Heart left ventricle (tissue), 13 donors: ENCODE measurements around the gene SLC25A13.

ENCODE experiments used
- POLR2A ChIP-seq, 2 donors: fragments of 450-650 bp; IDR thresholded peaks; one replicate each; pipeline ENCODE4 v1.6.1; 2017; ENCODE audit warnings: antibody characterized with exemption in 2 of 2, mild to moderate bottlenecking in 2 of 2, moderate library complexity in 2 of 2
- TF ChIP-seq, protein P1 (sequence below), 12 donors: fragments of 200-600 bp; sonication (generic) in 4 of 12; IDR thresholded peaks; one replicate each; pipeline versions ENCODE4 v1.5.0 to v1.8.0; 2018 to 2022; ENCODE audit warnings: antibody characterized with exemption in 12 of 12, mild to moderate bottlenecking in 5 of 12
- donor health status: ischemic (EF 13 %, LVEDD 7.1; RV severe dilation, severe dysfunction).
- donor health status: DM: no; HTN: yes; CAD: no.
- donor health status: DM: no; HTN: no; CAD: no.
- donor health status: ischemic (EF 25% LVEDD 6.9; RV normal size, moderate dysfunction).
- donor health status: ischemic (EF 25% LVEDD 5.7; RV mildly dilated, moderate dysfunction).
- donor health status: ischemic (EF 35%, LVEDD 5.7; RV mildly dilated, moderate dysfunction).
- donor health status: nonischemic (EF 11% LVEDD 7.7; RV severe dilation, severe dysfunction).
- donor health status: DM: yes; HTN: yes; CAD: no.
- donor health status: PGD.
- donor health status: ischemic (EF 29% LVEDD 5.4; RV normal size, mild dysfunction).
- donor health status: nonischemic (EF 23%, LVEDD 6.1; RV moderate dilation, normal function).

DNA sequence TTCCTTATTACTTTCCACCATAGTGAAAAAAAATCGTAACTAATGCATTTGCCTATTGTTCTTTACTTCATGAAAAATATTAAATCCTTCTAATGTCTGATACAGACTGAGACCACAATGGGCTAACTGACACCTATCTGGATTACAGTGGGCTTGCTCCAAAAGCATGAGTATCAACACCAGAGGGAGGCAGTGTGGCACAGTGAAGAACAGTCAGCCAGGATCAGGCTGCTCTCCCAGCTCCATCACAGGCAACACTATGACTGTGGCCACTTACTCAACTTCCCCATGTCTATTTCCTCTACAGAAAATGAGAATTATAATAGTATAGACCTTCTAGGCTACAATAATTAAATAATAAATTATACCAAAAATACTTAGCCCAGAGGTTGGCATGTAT, 97.2 kb downstream of the SLC25A13 start:
- TF ChIP-seq, protein P1, sequence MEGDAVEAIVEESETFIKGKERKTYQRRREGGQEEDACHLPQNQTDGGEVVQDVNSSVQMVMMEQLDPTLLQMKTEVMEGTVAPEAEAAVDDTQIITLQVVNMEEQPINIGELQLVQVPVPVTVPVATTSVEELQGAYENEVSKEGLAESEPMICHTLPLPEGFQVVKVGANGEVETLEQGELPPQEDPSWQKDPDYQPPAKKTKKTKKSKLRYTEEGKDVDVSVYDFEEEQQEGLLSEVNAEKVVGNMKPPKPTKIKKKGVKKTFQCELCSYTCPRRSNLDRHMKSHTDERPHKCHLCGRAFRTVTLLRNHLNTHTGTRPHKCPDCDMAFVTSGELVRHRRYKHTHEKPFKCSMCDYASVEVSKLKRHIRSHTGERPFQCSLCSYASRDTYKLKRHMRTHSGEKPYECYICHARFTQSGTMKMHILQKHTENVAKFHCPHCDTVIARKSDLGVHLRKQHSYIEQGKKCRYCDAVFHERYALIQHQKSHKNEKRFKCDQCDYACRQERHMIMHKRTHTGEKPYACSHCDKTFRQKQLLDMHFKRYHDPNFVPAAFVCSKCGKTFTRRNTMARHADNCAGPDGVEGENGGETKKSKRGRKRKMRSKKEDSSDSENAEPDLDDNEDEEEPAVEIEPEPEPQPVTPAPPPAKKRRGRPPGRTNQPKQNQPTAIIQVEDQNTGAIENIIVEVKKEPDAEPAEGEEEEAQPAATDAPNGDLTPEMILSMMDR (IDR thresholded peaks at IDR 0.05), result peak in 4 of 12 donors; percentile 9 to 29 (median 22)
- no peak for TF ChIP-seq POLR2A (IDR thresholded peaks at IDR 0.05)
